ENCODE results near the gene PPP1R12A.

DNA sequence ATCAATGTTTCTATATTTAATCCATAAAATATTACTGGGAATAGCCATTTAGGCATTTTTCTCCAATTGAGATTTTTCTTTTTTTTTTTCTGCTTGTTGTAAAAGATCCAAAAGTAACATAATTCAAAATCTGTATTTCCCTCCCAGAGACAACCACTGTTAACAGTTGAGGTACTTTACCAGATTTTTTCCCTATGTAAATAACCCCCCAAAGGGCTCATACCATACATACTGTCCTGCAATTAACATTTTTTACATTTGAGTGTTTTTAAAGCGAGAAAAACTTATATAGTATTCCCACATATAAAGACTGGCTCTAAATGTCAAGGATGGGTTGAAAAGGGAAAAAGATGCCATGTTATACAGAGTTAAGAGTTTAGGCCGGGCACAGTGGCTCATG, 18.1 kb downstream of the PPP1R12A start:
- no peak for TF ChIP-seq POLR2A (IDR thresholded peaks at IDR 0.05; ENCODE audit: low read depth, low read length)
- TF ChIP-seq, protein P1, sequence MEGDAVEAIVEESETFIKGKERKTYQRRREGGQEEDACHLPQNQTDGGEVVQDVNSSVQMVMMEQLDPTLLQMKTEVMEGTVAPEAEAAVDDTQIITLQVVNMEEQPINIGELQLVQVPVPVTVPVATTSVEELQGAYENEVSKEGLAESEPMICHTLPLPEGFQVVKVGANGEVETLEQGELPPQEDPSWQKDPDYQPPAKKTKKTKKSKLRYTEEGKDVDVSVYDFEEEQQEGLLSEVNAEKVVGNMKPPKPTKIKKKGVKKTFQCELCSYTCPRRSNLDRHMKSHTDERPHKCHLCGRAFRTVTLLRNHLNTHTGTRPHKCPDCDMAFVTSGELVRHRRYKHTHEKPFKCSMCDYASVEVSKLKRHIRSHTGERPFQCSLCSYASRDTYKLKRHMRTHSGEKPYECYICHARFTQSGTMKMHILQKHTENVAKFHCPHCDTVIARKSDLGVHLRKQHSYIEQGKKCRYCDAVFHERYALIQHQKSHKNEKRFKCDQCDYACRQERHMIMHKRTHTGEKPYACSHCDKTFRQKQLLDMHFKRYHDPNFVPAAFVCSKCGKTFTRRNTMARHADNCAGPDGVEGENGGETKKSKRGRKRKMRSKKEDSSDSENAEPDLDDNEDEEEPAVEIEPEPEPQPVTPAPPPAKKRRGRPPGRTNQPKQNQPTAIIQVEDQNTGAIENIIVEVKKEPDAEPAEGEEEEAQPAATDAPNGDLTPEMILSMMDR (conservative IDR thresholded peaks at IDR 0.05; ENCODE audit: low read depth, low read length), result no peak
- TF ChIP-seq RAD21 (IDR thresholded peaks at IDR 0.05; ENCODE audit: low read length), result no peak
- TF ChIP-seq SMC3 (IDR thresholded peaks at IDR 0.05; ENCODE audit: low read depth, low read length), result no peak
- TF ChIP-seq MXI1 (IDR thresholded peaks at IDR 0.05; ENCODE audit: borderline replicate concordance, low read depth, low read length), result no peak
- TF ChIP-seq CEBPB (IDR thresholded peaks at IDR 0.05; ENCODE audit: low read depth, low read length), result no peak
- no peak for TF ChIP-seq MAZ (IDR thresholded peaks at IDR 0.05; ENCODE audit: borderline replicate concordance, low read depth, low read length)
- TF ChIP-seq CHD1 (IDR thresholded peaks at IDR 0.05; ENCODE audit: low read depth, low read length), result no peak
- no peak for TF ChIP-seq FOS (IDR thresholded peaks at IDR 0.05; ENCODE audit: low read depth, low read length)
- TF ChIP-seq, protein P2, sequence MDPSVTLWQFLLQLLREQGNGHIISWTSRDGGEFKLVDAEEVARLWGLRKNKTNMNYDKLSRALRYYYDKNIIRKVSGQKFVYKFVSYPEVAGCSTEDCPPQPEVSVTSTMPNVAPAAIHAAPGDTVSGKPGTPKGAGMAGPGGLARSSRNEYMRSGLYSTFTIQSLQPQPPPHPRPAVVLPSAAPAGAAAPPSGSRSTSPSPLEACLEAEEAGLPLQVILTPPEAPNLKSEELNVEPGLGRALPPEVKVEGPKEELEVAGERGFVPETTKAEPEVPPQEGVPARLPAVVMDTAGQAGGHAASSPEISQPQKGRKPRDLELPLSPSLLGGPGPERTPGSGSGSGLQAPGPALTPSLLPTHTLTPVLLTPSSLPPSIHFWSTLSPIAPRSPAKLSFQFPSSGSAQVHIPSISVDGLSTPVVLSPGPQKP (IDR thresholded peaks at IDR 0.05; ENCODE audit: borderline replicate concordance, low read depth, low read length), result no peak
- TF ChIP-seq RFX5 (IDR thresholded peaks at IDR 0.05; ENCODE audit: low read depth, low read length), result no peak
- TF ChIP-seq, protein P3, sequence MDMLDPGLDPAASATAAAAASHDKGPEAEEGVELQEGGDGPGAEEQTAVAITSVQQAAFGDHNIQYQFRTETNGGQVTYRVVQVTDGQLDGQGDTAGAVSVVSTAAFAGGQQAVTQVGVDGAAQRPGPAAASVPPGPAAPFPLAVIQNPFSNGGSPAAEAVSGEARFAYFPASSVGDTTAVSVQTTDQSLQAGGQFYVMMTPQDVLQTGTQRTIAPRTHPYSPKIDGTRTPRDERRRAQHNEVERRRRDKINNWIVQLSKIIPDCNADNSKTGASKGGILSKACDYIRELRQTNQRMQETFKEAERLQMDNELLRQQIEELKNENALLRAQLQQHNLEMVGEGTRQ (IDR thresholded peaks at IDR 0.05; ENCODE audit: low read depth, low read length), result no peak
- TF ChIP-seq RCOR1 (IDR thresholded peaks at IDR 0.05; ENCODE audit: insufficient replicate concordance, low read length), result no peak
- no peak for TF ChIP-seq BHLHE40 (IDR thresholded peaks at IDR 0.05; ENCODE audit: low read depth, low read length)
